Hematopoietic multipotent progenitor cell treated with erythropoietin and hydrocortisone succinate and interleukin-3 and kit ligand, for 8 days (in vitro differentiated cells): ENCODE data around the gene CINP.

Experiments
- DNase-seq: peaks from one replicate; pipeline ENCODE4 v3.0.0-alpha.2; 2015

CINP gene

DNA sequence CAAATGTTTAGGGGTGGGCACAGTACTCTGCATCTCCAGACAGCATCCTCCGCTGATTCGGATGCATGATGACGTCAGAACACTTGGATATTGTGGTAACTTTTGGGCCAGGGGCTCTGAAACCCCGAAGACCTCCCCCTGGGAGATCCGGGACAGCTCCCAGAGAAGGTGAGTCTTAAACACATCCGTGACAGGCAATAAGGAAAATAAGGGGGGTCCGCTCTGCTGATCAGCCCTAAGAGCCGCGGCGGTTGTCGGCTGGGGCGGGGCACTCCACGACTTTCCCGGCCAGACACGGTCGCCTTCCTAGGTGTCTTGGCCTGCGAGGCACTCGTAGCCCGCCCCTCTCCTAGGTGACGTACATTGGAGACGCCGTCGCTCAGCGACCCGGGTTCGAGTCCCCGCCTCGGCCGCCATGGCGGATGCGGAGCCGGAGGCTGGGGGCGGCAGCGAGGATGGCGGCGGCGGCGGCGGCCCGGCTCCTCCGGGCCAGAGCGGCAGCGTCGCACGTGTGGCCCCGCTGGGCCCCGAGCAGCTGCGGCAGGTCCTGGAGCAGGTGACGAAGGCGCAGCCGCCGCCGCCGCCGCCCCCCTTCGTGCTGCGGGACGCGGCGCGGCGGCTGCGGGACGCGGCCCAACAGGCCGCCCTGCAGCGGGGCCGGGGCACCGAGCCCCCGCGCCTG, 43.2 kb downstream of the CINP start, which contains the start of gene ZNF839:
ZNF839 (plus strand) TSS at position 396 of the 682 bp plus-strand sequence; CDS start at position 416, 20 bp downstream.
- DNase-seq = peak; percentile 92

DNA sequence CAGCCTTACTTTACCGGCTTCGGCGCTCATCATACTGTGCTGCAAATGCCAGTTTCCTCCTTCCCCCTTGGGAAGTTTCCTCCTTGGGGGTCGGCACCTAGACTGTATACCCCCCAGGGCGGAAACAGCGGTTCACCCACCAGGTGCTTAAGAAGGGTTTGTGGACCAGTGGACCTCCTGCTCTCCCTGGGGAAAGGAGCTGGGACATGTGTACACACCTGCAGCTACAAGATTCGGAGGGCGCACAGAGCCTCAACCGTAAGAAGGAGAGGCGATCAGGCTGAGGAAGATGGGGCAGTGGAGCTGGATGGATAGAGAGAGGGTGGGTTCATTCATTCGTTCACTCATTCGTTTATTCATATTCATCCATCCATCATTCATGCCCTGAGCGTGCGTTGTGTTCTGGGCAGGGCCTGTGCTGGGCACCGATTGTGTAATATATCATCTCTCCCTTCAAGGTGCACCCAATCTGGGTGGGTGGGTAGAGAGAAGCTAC, 43.9 kb downstream of the CINP start:
- DNase-seq = no peak

DNA sequence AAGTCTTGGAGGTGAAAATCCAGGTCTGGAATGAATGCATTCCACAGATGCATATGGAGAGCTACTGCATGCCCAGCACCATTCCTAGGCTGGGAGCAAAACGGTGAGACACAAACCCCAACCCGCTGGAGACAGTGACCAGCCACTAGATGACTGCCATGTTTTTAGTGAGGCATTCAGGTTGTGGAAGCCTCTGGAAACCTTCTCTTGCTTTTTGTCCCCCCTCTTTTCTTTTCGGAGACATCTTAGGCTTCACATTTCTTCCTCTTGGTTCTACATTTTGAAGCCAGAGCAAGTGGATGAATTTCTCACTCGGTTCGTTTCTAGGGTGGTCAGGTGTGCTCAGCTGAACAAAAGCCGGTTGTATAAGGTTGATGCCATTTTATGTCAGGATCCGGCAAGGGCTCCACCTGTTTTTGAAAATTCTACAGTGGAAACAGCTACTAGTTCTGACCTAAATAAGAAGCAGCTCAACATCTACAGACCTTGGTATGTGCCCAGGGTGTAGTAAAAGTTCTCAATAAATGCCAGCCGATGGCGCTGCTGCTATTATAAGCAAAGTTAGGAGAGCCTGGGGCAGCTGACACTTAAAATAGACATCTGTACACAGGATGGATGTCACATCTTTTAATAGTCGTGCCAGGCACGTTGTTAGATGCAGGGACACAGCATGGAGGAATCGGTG, 45.0 kb downstream of the CINP start:
- peak; percentile 83 for DNase-seq

DNA sequence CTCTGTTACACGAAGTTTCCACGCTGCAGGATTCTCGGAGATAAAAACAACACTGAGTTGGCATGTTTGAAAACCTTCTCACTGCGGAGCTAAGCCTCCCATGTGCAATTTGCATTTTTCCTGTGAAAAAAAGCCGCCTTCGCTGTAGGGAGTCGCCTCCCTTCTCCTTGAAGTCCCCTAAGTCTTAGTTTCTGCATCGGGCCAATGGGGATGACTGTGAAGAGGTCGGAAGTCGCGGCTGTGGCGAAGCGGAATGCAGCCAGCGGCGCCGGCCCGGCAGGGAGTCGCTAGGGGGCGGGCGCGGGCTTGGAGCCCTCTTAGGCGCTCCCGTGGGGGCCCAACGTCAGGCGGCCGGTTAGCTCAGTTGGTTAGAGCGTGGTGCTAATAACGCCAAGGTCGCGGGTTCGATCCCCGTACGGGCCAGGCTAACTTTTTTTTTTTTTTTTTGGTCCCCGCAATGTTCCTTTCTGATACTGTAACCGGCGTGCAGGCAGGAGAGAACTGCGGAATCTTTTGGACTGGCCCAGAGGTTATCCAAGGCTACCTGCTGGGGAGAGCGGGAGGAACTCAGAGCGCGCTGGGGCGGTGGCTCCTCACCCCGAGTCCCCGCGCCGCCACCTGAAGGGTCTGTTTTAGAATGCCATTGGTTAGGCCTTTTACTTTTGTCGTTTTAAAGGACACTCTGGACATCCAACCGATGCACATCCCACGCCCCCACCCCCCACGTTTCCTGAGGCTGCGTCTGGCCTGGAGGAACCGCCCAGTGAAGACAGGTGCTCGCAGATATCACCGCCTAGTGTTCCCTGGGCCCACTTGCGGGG, 45.7 kb downstream of the CINP start:
- DNase-seq = peak; percentile 93

DNA sequence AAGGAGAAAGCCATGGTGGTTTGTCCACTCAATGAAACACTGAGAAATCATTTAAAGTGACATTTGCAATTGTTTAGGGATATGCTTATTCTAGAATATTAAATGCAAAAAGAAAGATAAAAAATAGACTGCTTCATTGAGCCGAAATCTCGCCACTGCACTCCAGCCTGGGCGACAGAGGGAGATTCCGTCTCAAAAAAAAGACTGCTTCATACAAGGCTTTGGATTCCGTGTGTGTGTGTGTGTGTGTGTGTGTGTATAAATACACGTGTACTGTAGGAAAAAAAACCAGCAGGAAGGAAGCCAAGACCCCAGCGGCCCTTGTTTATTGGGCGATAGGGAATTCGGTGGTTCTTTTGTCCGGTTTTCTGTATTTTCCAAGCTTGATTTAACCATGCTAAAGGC, 46.4 kb downstream of the CINP start:
- no peak for DNase-seq

DNA sequence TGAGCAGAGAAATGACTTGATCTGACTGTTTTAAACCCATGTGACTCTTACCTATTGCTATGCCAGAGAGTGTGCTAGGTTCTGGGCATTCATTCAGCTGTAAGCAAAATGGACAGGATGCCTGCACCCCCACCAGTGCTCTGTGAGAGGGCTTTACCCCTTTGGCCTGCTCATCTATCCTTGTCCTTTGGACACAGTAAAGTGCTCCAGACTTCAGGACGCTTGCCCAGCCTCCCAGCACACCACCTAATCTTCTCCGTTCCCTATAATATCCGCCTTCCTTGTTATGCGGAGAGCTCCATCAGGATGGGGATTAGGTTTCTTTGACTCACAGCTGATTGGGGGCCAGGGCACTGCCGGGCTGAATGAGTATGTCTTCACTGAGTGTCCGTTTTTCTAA, 47.6 kb downstream of the CINP start:
- peak; percentile 11 for DNase-seq

DNA sequence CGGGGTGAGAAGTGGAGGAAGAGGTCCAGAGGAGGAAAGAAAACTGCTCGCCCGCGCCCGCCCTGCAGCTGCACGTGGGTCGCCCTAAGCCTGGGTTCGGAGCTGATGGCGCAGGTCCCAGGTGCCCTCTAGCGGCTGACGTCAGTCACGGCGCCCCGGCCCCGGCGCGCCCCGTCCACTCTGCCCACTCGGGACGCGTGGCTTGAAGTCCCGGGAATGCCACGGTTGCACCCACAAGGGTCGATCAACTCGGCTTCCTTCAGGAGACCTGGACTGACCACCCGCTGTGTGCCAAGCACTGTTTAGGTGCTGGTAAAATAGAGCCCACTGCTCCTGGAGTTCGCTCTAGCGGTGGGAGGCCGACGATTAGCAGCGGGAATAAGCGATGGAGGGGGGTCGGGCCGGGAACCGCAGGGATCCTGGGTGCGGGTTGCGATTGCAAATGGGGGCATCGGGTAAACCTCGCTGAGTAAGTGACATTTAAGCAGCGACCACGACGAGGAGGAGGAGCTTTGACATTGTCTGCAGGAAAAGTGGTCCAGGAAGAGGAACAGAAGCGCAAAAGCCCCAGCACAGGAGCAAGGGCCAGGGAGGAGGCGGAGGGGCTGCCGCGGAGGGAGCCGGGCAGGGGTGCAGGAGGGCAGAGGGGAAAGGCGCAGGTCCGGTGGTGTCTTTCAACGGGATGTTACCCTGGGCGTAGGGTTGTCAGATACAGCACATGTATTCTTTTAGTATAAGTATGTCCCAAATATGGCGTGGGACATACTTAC, 48.3 kb downstream of the CINP start:
- peak; percentile 84 for DNase-seq

DNA sequence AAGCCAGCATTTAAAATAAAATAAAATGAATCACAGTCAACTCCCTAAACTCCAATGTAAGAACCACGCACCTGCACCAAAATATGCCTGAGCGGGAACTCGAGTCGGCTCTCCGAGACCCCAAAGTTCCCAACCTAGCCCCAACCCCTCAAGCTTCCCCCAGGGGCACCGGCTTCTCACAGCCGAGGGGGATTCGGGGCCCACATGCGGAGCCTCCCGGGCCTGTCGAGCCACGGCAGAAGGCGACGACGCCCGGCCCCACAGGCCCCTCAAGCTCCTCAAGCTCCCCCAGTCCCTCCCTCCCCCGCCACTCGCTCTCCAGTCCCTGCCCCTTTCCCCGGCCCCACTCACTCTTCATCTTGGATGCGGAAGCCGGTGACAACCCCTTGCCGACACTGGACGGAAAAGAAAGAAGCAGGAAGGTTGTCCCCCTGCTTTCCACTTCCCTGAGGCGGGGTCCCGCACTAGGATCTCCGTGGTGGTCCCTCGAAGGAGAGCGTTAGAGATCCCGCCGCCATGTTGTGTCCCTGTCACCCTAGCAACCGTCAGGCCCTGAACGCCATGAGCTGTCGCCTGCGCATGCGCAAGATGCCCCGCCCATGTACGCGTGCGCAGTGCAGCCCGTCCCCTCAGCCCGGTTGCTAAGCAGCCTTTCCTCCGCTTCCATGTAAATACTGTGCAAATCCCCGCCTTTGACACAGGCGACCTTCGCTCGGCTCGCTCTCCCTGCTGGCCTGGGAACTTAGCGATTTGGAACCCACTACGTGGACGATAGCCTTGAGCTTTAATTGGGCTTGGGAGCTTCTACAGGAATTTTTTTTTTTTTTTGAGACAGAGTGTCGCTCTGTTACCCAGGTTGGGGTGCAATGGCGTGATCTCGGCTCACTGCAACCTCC, 57.8 kb downstream of the CINP start, which contains the start of gene MOK:
MOK (minus strand) TSS at position 554 of the 896 bp plus-strand sequence; CDS start at position 358, 196 bp downstream.
- DNase-seq = peak; percentile 96

DNA sequence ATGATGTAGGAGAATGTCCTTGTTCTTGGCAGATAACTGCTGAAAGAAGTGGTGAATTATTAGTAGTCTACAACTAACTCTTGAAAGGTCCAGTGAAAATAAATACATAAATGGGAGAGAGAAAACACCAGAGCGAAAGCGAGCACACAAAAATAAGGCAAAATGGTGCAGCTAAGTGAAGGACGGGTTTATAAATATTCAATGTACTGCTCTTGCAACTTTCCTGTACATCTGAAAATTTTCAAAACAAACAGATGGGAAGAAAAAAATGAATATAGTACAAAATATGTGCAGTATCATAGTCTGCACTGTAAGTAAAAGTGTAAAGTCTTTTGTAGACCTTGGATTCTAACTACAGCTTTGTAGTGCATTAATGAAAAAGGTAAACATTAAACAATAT, 59.0 kb downstream of the CINP start:
- no peak for DNase-seq

DNA sequence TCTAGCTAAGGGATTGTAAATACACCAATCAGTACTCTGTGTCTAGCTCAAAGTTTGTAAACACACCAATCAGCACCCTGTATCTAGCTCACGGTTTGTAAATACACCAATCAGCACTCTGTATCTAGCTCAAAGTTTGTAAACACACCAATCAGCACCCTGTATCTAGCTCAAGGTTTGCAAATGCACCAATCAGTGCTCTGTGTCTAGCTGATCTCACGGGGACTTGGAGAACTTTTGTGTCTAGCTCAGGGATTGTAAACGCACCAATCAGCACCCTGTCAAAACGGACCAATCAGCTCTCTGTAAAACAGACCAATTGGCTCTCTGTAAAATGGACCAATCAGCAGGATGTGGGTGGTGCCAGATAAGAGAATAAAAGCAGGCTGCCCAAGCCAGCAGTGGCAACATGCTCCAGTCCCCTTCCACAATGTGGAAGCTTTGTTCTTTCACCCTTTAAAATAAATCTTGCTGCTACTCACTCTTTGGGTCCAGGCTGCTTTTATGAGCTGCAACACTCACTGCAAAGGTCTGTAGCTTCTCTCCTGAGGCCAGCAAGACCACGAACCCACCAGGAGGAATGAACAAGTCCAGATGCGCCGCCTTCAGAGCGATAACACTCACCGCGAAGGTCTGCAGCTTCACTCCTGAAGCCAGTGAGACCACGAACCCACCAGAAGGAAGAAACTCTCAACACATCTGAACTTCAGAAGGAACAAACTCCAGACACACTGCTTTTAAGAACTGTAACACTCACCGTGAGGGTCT, 64.2 kb downstream of the CINP start:
- DNase-seq = peak; percentile 43
